D721Med (cell line): ENCODE data around the gene SMAD4.
A peak's percentile ranks its signal among the peaks of the same experiment; 100 is the strongest.

Experiments
- DNase-seq: peaks from one replicate; pipeline ENCODE4 v3.0.0; 2011; ENCODE audit warnings: low spot score; ENCODE audit not compliant: insufficient read length
- FAIRE-seq: peaks from 2 replicates; lab custom pipeline; 2011; peaks lifted over from hg19 to GRCh38; lab: Jason Lieb, UNC
- TF ChIP-seq, protein P1 (sequence below): IDR thresholded peaks from 2 replicates; pipeline ENCODE4 v1.5.1; 2012; ENCODE audit warnings: mild to moderate bottlenecking, control low read depth; ENCODE audit not compliant: insufficient read depth; ENCODE audit errors: missing control alignments

Gene SMAD4

DNA sequence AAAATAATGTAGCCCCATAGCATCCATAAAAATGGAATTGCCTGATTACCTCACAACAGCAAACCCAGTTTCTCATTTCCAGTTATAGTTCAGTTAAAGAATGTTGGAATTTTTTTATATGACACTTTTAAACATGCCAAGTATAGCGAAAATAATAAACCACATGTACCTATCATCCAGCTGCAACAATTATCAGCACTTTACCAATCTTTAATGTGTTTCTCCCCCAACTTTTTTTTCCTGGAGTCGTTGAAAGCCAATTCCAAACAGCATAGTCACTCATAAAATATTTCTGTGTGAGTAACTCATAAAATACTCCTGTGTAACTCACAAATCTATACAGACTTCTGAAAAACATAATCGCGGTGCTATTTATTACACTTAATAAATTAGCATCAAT is 38.1 kb downstream of the SMAD4 start:
- FAIRE-seq (peak; percentile 68), DNase-seq (no peak)
- TF ChIP-seq, protein P1, sequence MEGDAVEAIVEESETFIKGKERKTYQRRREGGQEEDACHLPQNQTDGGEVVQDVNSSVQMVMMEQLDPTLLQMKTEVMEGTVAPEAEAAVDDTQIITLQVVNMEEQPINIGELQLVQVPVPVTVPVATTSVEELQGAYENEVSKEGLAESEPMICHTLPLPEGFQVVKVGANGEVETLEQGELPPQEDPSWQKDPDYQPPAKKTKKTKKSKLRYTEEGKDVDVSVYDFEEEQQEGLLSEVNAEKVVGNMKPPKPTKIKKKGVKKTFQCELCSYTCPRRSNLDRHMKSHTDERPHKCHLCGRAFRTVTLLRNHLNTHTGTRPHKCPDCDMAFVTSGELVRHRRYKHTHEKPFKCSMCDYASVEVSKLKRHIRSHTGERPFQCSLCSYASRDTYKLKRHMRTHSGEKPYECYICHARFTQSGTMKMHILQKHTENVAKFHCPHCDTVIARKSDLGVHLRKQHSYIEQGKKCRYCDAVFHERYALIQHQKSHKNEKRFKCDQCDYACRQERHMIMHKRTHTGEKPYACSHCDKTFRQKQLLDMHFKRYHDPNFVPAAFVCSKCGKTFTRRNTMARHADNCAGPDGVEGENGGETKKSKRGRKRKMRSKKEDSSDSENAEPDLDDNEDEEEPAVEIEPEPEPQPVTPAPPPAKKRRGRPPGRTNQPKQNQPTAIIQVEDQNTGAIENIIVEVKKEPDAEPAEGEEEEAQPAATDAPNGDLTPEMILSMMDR = no peak

DNA sequence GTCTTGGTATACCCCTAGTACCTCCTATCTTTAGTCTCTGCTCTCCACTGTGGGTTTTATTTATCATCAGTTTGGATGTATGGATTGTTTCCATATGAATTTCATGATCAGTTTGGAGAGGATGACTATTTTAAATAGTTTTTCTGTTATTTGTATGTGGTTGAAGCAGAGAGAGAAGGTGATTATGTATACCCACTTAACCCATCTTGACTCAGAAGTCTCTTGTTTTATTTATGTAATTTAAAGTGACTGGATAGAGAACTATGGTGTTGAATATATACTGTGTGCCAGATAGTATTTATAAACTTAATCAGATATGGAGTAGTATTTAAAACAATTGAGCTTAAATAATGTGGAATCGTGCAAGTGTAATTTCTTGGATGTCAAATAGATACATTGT is 39.9 kb downstream of the SMAD4 start:
- FAIRE-seq = no peak
- TF ChIP-seq, protein P1 = no peak
- DNase-seq = no peak

DNA sequence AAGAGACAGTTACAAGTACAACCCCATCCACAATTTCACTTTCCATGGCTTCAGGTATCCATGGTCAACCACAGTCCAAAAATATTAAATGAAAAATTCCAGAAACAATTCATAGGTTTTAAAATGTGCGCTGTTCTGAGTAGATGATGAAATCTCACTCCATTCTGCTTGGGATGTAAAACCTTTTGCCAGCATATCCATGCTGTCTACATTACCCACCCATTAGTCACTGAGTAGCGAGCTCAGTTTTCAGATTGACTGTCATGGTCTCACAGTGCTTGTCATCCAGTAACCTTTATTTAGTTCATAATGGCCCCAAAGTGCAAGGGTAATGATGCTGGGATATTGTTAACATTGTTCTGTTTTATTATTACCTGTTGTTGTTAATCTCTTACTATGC is 40.5 kb downstream of the SMAD4 start:
- no peak for DNase-seq
- no peak for FAIRE-seq
- TF ChIP-seq, protein P1 = no peak

DNA sequence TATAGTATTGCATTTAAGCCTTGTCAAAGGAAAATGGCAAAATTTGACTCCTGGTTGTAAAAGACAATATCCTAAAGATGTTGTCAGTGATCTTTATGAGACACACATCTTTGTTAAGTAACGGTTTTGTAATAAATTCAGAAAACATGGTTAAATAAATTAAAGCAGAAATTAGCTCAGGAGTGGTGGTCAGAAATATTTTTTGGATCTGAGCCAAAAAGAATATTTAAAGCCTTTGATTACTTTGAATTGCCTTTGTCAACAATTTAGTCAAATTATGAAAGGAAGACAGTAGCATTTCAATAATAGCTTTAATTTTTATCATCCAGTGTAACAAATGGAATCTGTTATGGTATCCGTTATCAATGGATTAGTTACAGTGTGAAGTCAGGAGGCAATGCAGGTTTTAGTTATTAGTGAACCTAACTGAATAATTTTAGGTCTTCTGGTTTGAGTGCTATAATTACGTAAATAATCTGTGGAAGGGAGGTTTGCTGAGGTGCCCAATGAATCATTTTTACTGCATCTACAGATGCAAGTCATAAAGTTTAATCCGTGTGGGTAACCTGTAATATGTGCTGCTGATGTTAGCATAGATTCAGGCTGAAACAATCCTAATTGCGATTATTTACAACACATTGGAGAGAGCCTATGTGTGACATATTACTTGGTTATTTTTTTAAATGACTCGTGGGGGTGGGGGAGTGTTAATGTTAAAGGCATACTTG is 42.7 kb downstream of the SMAD4 start:
- TF ChIP-seq, protein P1 = no peak
- no peak for FAIRE-seq

DNA sequence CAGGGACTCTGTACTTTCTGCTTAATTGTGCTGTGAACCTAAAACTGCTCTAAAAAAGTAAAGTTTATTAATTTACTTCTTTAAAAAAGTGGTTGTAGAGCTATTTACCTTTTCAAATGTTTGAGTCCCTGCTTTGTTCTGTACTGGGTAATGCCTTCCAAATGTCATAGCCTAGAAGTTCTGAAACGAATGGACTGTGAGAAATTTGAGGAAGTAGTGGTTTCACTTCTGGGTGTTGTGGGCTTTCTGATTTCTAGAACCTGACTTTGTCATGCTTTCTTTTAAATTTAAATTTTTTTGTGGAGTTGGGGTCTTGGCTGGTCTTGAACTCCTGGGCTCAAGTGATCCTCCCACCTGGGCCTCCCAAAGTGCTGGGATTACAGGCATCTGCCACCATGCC is 44.6 kb downstream of the SMAD4 start:
- DNase-seq (no peak), FAIRE-seq (no peak)
- TF ChIP-seq, protein P1 = no peak

More for the DNA sequence above, 42.7 kb downstream of the SMAD4 start:
- no peak for DNase-seq

DNA sequence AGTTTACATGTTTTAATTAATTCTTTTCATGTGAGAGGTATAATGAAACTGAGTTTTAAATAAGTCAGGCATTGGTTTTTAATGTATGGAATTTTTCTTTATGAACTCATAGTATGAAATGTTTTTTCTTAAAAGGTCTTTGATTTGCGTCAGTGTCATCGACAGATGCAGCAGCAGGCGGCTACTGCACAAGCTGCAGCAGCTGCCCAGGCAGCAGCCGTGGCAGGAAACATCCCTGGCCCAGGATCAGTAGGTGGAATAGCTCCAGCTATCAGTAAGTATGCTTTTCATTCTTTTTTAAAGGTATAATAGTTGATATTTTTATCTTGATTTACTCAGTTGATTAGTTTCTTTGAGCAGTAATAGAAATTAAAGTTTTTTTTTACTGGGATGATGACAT is 46.5 kb downstream of the SMAD4 start:
- no peak for FAIRE-seq

DNA sequence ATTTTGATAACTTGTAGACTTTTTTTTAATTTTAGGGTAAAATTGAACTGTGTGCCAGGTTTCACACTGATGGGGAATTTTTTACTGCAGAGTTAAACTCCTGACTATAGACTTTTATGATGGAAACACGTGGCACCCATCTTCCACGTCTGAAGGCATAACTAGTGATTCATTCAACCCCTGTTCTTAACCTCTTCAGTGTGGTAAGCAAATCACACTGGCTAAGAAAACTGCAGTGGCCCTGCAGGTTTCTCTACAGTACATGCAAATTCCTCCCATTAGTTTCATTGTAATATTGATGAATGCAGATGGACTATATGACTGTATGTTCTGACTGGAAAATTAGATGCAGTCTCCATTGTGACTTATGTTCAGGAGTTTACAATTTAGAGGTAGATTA is 47.2 kb downstream of the SMAD4 start:
- FAIRE-seq (no peak), DNase-seq (no peak)
- TF ChIP-seq, protein P1 = no peak

More for the DNA sequence above, 46.5 kb downstream of the SMAD4 start:
- no peak for DNase-seq
- TF ChIP-seq, protein P1 = no peak
